ENCODE results near the gene TMEM95. TPM values are rescaled to one million over a fixed set of nuclear protein-coding genes. Genes with fewer than 3 reads are reported as not detected.
"Not testable (repeated sequence)": the region's sequence is repeated elsewhere in the genome, so short reads cannot be mapped to it uniquely, and the experiment has no call there.

Gene TMEM95
- total RNA-seq, 1 donor from 2014 or later: not detected

DNA sequence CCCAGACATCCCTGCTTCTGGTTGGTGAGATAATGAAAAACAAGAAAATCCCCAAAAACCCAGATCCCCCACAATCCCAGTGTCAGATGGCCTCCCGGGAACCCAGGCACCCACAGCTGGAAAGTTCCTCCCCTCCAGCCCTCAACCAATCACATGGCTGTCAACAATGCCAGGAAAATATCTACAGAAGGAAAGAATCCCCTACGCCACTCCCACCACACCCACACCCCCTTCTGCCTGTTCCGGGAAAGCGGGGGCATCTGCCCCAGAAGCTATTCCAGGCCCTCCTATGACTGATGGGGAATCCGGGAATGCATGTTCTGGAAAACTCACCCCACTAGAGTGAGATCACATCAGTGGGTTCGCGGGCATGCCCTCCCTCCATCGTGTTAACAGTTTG is 1.8 kb downstream of the TMEM95 start:
- H3K9me3 Mint-ChIP-seq: no peaks in the 10 kb centered on the region
- TF ChIP-seq, protein P1, sequence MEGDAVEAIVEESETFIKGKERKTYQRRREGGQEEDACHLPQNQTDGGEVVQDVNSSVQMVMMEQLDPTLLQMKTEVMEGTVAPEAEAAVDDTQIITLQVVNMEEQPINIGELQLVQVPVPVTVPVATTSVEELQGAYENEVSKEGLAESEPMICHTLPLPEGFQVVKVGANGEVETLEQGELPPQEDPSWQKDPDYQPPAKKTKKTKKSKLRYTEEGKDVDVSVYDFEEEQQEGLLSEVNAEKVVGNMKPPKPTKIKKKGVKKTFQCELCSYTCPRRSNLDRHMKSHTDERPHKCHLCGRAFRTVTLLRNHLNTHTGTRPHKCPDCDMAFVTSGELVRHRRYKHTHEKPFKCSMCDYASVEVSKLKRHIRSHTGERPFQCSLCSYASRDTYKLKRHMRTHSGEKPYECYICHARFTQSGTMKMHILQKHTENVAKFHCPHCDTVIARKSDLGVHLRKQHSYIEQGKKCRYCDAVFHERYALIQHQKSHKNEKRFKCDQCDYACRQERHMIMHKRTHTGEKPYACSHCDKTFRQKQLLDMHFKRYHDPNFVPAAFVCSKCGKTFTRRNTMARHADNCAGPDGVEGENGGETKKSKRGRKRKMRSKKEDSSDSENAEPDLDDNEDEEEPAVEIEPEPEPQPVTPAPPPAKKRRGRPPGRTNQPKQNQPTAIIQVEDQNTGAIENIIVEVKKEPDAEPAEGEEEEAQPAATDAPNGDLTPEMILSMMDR (conservative IDR thresholded peaks at IDR 0.05): no peak
- no peaks in the 10 kb centered on the region for H3K36me3 Mint-ChIP-seq
- DNase-seq (ENCODE audit: extremely low spot score, unreplicated experiment): no peak
- H3K4me3 Mint-ChIP-seq: no peak overlapping the region
- no peaks in the 10 kb centered on the region for H3K27me3 Mint-ChIP-seq
- H3K27ac Mint-ChIP-seq: no peak overlapping the region
- H3K4me1 Mint-ChIP-seq (ENCODE audit: unreplicated experiment): peaks cover 17% of the 10 kb centered on the region

DNA sequence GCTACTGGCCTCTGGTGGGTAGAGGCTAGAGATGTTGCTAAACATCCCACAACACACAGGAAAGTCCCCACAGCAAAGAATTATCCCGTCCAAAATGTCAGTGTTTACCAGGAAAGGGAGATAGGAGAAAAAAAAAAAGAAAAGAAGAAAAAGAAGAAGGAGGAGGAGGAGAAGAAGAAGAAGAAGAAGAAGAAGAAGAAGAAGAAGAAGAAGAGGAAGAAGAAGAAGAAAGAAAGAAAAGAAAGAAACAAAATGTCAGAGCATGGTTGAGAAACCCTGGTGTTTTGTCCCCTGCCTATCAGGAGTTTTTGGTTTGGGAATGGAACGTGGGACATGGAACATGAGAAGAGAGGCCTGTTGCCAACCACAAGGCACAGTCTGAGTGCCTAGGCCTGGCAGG is 2.4 kb downstream of the TMEM95 start:
- no peaks in the 10 kb centered on the region for H3K9me3 Mint-ChIP-seq
- peaks cover 3% of the 10 kb centered on the region for H3K27me3 Mint-ChIP-seq
- peaks cover 15% of the 10 kb centered on the region for H3K4me1 Mint-ChIP-seq (ENCODE audit: unreplicated experiment)
- DNase-seq (ENCODE audit: extremely low spot score, unreplicated experiment): no peak
- no peaks in the 10 kb centered on the region for H3K36me3 Mint-ChIP-seq
- no peak overlapping the region for H3K27ac Mint-ChIP-seq
- TF ChIP-seq, protein P1 (conservative IDR thresholded peaks at IDR 0.05): no peak
- no peak overlapping the region for H3K4me3 Mint-ChIP-seq

DNA sequence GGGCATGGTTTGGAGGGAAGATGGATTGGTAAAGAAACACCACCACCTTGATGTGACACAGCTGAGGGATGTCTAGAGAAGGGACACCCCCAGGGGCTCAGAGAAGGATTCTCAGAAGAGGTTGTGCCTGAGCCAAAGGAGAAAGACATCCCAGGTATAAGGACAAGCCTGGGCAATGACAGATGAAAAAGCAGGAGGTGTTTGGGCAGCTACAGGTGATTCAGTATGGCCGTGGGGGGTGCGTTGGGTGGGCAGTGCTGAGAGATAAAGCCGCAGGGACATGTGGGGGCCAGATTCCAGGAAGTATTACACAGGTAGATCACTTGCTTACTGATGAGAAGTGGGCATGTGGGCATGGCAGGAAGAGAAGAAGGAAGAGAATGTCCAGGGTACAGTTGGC is 7.0 kb downstream of the TMEM95 start:
- H3K27ac Mint-ChIP-seq: no peak overlapping the region
- no peaks in the 10 kb centered on the region for H3K9me3 Mint-ChIP-seq
- DNase-seq (ENCODE audit: extremely low spot score, unreplicated experiment): no peak
- H3K27me3 Mint-ChIP-seq: peaks cover 6% of the 10 kb centered on the region
- no peaks in the 10 kb centered on the region for H3K4me1 Mint-ChIP-seq (ENCODE audit: unreplicated experiment)
- TF ChIP-seq, protein P1 (conservative IDR thresholded peaks at IDR 0.05): no peak
- no peak overlapping the region for H3K4me3 Mint-ChIP-seq
- no peaks in the 10 kb centered on the region for H3K36me3 Mint-ChIP-seq

DNA sequence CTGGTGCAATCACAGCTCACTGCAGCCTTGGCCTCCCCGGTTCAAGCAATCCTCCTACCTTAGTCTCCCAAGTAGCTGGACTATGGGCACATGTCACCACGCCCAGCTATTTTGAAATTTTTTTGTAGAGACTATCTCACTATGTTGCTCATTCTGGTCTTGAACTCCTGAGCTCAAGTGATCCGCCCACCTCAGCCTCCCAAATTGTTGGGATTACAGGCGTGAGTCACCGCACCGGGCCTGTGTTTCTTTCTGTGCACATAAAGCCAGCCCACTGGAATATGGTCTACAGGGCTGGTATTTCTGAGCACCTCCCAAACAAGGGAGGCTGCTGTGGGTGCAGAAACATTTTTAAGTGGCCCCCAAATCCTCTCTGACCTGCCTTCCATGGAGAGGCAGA is 8.4 kb downstream of the TMEM95 start:
- DNase-seq (ENCODE audit: extremely low spot score, unreplicated experiment): no peak
- no peaks in the 10 kb centered on the region for H3K9me3 Mint-ChIP-seq
- no peaks in the 10 kb centered on the region for H3K36me3 Mint-ChIP-seq
- TF ChIP-seq, protein P1 (conservative IDR thresholded peaks at IDR 0.05): no peak
- peaks cover 9% of the 10 kb centered on the region for H3K27me3 Mint-ChIP-seq
- no peak overlapping the region for H3K27ac Mint-ChIP-seq
- H3K4me3 Mint-ChIP-seq: no peak overlapping the region
- no peaks in the 10 kb centered on the region for H3K4me1 Mint-ChIP-seq (ENCODE audit: unreplicated experiment)

DNA sequence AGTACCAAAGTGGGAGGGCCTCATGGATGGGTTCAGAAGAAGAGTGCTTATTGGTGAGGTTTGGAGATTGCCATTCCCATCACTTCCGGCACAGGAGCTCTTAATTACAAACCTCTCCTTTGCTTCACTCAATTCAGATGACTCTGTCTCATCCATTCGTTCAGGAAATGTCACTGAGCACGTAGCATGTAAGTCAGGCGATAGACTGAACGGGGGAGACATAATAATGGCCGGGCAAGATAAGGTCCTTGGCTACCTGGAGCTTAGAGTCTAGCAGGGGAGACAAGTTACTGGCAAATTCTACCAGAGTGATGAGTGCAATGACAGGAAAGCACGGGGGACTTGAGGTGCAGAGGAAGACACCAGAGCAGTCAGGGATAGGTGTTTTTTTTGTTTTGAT is 11.0 kb downstream of the TMEM95 start:
- not testable (repeated sequence) for DNase-seq (ENCODE audit: extremely low spot score, unreplicated experiment); H3K4me3 Mint-ChIP-seq; H3K27ac Mint-ChIP-seq; H3K9me3 Mint-ChIP-seq; H3K36me3 Mint-ChIP-seq; H3K4me1 Mint-ChIP-seq (ENCODE audit: unreplicated experiment)
- H3K27me3 Mint-ChIP-seq: peaks cover 24% of the 10 kb centered on the region

DNA sequence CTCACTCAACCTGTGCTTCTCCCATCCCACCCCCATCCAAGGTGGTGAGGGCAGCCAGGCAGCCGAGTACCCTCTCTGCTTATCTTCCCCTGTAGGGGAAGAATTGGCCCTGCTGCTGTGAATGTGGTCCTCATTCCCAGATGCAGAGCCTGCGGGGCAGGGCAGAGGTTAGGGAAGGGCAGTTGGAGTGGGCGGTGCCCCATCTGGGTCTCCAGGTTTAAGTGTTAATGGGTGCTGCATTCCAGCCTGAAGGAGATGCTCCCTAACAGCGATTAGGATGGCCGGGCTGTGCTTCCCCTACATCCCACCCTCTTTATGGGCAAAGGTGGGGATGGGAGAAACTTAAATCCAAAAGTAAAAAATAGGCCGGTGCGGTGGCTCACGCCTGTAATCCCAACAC is 12.1 kb downstream of the TMEM95 start:
- TF ChIP-seq, protein P1 (conservative IDR thresholded peaks at IDR 0.05): no peak
- no peaks in the 10 kb centered on the region for H3K9me3 Mint-ChIP-seq
- no peaks in the 10 kb centered on the region for H3K4me1 Mint-ChIP-seq (ENCODE audit: unreplicated experiment)
- H3K27ac Mint-ChIP-seq: no peak overlapping the region
- H3K27me3 Mint-ChIP-seq: peaks cover 22% of the 10 kb centered on the region
- H3K36me3 Mint-ChIP-seq: no peaks in the 10 kb centered on the region
- no peak for DNase-seq (ENCODE audit: extremely low spot score, unreplicated experiment)
- no peak overlapping the region for H3K4me3 Mint-ChIP-seq
